PC-9 (cell line): ENCODE measurements around the gene ASZ1.

Experiments
- CTCF ChIP-seq: fragments of 200-600 bp; sonication (generic); conservative IDR thresholded peaks from 2 replicates; pipeline ENCODE4 v1.6.1; 2017; ENCODE audit warnings: mixed run types, antibody characterized with exemption, mild to moderate bottlenecking, moderate library complexity
- EZH2 ChIP-seq: fragments of 200-600 bp; sonication (generic); IDR thresholded peaks from 2 replicates; pipeline ENCODE4 v1.8.0; 2017; ENCODE audit warnings: antibody characterized with exemption, low read depth

GRCh38 chr7:117346161-117346560, 81.1 kb downstream of the ASZ1 start:
- TF ChIP-seq CTCF (no peak), EZH2 (no peak)
